Activated CD4-positive, CD25-positive, alpha-beta regulatory T cell (primary cell): ENCODE results near the gene SOCS1.

Experiments
- DNase-seq, 4 experiments: peaks; one replicate each; lab custom pipeline; 2025; lab: John Stamatoyannopoulos, UW

SOCS1 gene

DNA sequence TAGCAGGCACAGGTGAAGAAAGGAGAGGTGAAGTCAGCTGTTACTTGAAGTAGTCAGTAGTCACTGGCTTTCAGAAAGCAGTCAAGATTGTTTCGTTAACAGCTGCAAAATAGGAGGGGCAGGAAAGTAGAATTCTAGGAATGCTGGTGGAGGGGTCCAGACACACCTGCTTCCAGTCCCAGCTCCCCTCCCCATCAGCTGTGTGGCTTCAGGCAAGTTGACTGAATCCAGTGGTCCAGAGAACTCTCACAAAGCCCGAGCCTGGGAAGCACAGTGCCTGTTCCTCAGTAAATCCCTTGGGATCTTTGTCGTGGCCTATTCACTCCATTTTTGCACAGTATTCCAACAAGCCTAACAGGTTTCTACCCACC lies 4.6 kb upstream of the SOCS1 start:
- no peak for DNase-seq

DNA sequence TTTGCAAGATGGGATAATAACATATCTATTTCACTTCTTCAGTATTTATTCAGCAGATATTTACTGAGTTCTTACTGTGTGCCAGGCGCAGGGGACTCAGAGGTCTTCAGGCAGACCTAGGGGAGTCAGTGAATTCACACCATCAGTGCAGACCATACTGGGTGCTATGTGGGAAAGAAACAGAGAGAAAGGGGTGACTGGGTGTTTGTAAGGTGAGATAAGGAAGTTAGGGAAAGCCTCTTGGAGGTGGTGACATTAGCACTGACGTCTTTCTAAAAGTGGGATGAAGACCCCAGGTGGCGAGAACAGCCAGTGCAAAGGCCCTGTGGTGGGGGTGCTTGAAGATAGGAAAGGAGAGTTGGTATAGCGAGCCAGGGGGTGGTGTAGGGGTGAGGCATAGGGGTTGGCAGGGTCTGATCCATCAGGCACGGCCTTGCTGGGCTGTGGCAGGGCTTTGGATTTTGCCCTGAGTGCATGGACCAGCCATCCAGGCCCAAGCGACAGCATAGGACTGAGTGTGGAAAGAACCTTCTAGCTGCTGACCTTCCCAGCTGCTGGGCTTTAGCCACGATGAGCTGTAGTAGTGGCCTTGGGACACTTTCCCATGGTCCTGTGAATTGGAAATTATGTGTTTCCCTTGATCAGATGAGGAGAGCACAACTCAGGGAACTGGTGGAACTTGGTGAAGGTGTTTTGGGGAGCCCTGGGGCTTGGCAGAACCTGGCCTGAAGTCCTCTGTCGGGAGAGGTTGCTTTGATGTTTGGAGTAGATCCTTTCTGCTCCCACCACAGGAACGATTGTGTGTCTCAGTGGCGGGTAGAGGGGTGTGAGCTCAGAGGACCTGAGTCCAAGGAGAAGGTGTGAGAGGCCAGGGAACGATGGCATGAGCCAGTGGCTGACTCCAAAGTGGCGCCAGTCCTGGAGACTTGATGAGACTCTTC lies 3.9 kb upstream of the SOCS1 start:
- DNase-seq: no peak

DNA sequence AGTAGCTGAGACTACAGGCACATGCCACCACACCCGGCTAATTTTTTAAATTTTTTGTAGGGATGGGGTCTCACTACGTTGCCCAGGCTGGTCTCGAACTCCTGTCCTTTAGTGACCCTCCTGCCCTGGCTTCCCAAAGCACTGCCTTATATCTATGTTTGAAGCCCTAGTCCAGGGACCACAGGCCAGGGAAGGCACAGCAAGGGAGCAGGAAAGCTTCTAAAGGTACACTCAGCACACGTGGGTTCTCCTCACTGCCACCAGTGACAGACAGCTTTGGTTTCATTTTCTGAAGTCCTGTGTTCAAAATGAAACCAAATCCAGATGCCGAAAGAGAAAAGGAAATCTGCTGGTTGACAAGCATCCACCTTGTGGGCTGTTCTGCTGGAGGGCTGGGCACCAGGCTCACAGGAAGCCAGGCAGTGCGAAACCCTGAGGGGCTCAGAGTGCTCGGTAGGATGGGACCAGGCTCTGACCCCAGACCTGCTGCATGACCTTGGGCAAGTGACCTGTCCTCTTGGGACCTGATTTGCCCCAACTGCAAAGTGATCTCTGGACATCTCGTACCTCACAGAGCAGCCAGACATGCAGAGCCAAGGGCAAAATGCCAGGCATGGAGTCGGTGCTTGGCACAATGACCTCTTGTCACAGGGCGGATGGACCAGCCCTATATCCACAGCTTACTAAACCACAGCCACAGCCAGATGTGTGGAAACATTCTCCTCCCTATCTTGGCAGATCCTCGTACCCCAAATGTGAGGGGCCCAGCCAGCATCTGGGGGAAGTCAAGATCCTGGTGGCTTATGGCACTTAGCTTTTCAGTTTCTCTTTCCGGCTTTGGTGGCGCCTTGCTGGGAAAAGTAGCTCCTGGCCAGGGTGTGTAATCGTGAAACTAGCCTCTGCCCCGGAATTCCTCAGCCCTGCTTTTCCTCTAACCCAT lies 2.8 kb upstream of the SOCS1 start:
- no peak for DNase-seq

DNA sequence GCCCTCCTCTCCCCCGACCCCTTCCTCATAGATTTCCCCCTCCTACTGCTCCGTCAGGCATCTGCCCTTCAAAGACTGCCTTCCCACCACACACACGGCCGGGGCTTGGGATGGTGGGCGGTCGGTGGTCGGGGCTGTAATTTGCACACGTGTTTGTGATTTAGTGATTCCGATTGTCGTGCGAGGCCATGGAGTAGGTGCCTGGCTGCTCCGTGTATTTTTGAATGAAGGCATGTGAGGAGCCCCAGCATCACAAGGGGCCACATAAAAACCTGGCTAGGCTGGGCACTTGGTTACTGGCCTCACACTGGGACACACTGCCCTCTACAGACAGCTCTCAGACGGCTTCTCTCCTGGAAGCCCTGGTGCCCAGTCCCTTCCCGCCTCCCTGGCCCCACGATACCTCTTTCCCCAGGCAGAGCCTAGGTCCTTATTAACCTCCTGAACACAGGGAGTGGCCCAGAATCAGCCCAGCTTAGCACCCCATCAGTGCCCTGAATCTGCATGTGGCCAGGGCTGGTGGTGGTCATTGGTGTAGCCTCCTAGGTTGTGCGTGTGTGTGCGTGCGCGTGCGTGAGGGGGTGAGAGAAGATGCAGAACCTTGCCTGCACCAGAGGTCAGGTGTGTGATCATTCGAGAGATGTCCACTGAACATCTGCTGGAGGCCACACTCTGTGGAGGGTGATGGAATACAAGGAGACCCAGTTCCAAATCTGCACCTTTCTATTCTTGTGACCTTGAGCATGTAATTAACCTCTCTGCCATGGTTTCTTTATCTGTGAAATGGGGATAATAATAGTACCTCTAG lies 1.3 kb upstream of the SOCS1 start:
- DNase-seq: peak; percentile 12 to 34 (median 27)

DNA sequence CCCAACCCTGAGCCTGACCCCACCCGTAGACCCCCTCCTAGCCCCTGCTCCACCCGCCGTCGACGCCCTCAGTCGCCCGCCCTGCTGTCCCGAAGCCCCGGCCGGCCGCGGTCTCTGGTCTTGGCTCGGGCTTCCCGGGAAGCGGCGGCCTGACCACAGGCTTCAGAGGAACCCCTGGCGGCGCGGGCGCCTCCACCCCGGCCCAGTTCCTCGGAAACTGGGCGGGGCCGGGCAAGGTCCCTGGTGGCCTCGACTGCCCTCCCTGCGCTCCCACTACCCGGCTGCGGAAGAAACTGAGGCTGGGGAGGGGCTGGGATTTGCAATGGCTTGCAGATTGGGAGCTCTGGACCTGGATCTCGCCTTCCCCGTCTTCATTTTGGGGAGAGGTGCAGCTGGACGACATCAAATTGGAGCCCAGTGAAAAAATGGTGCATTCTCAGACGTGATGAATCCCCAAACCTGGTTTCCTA lies 692 bp upstream of the SOCS1 start:
- DNase-seq: peak in 1 of 4 experiments; percentile 45

DNA sequence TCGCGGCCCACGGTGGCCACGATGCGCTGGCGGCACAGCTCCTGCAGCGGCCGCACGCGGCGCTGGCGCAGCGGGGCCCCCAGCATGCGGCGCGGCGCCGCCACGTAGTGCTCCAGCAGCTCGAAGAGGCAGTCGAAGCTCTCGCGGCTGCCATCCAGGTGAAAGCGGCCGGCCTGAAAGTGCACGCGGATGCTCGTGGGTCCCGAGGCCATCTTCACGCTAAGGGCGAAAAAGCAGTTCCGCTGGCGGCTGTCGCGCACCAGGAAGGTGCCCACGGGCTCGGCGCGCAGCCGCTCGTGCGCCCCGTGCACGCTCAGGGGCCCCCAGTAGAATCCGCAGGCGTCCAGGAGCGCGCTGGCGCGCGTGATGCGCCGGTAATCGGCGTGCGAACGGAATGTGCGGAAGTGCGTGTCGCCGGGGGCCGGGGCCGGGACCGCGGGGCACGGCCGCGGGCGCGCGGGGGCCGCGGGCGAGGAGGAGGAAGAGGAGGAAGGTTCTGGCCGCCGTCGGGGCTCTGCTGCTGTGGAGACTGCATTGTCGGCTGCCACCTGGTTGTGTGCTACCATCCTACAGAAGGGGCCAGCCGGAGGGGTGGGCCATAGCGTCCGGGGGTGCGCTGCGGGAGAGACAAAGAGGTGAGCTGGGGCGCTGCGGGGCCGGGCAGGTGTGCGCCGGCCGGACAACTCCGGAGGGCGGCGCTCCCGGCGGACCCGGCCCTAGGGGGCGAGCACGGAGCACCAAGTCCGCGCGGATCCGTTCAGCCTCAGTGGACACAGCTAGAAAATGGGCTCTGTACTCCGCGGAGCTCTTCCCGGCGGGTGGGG lies 879 bp downstream of the SOCS1 start:
- peak; percentile 51 to 55 (median 52) for DNase-seq

DNA sequence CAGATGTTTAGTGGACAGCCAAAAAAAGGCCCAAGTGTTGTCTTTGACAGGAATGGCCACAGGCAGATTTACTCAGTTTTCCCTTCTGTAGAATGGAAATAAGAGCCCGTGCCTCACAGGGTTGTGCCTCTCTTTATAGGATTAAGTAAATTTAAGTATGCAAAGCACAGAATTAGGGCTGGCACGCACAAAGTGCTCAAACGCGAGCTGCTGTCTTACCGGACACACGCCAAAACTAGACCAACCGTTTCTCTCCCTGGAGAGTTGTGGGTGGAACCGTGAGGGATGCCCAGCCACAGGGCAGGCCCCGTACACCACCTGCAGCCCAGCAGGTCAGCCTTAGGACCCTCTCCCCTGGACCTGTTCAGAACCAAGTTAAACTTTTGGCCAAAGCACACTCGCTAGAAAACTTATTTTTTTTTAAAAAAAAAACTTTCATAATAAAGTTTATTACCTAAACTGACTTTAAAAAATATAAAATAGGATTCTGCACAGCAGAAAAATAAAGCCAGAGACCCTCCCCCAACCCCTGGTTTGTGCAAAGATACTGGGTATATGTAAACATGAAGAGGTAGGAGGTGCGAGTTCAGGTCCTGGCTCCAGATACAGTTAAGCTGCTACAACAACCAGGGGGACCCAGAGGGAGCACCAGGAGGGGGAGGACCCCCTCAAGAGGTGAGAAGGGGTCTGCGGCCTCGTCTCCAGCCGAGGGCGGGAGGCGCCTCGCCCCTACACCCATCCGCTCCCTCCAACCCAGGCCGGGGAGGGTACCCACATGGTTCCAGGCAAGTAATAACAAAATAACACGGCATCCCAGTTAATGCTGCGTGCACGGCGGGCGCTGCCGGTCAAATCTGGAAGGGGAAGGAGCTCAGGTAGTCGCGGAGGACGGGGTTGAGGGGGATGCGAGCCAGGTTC lies 1.8 kb downstream of the SOCS1 start:
- peak in 1 of 4 experiments; percentile 30 for DNase-seq

DNA sequence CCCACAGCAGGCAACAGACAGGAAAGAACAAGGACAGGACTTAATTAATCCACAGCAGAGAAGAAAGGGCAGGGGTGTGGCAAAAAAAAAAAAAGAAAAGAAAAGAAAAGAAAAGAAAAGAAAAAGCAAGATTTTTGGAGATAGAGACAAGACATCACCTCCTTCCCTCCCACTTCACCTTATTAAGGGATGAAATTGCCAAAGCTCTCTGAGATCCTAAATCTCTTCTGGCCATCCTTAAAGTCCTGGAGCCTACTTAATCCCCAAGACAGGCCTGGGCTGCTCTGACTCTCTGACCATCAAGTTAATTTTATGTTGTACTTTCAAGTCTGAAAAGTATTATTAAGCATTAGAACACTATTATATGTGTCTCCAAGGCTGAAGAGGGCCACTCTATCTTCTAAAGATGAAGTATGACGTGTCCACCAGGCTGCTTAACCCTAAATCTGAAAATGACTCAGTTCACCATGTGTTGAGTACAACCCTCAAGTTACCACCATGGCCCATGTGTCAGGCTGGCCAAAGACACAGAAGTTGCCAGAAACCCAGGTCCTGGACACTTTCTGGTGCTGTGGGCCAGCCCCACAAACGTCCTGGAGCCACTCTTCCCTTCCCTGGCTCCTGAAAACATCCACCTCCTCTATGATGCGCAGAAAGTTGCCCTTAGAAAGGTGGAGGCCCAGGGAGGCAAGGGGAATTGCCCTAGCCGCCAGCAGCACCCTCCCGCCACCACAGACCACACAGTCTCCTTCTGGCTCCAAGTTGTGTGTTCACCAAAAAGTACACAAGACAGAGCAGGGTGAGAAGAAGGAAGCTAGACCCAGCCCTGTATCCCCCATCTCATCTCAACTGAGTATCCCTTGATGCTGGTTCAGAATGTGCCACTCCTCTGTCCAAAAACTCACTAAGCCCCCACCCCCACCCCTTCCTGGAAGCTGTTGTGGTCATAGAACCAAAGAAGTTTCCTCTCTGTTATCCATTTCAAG lies 2.7 kb downstream of the SOCS1 start:
- DNase-seq: peak in 1 of 4 experiments; percentile 31

DNA sequence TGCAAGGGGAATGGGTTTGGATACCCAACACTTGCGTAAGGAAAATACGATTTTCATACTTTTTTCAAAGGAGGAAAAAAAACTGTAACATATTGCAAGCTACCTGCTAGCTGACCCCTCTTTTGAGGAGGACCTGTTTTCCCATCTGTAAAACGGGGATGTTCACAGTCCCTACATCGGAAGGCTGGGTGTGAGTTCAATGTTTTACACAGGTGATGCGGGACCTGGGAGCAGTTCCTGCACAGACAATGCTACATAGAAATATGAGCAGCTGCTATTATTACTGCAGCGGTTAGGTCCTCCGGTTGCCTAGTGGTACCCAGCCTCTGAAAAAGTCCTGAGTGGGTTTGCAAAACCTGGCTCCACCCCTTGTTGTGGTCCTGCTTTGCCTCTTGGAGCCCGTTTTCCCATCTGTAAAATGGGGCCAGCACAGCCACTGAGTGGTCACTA lies 3.5 kb downstream of the SOCS1 start:
- peak in 1 of 4 experiments; percentile 15 for DNase-seq

DNA sequence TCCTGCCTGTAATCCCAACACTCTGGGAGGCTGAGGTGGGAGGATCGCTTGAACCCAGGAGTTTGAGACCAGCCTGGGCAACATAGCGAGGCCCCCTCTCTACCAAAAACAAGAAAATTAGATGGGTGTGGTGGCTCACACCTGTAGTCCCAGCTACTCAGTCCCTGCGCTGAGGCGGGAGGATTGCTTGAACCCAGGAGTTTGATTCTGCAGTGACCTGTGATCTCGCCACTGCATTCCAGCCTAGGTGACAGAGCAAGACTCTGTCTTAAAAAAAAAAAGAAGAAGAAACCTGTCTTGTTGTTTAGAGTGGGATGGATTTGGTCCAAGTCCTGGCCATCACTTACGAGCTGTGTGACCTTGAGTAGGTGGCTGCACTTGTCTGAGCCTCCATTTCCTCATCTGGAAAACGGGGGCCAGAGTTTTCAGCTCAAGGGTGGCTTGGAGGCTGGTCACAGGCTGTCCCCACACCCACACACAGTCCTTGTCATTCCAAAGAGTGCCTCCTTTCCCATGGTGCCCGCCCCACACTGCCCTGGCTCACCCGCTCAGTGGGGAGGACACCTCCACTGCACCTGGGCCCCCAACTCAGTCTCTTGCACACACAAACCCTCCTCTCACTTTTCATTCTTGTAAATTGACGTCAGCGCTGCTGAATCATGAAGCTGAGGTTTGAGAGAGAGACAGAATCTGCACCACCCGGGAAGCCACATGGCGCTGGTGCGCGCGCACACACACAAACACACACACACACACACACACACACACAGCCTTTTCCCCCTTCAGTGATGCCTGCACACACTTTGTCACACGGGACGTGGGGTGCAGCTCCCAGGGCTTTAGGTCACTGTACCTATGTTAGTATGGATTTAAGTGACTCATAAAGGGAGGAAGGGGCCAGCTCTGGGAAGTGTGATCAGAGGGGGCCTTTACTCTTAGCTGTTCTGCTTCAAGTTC lies 4.2 kb downstream of the SOCS1 start:
- DNase-seq: peak; percentile 62 to 70 (median 66)

DNA sequence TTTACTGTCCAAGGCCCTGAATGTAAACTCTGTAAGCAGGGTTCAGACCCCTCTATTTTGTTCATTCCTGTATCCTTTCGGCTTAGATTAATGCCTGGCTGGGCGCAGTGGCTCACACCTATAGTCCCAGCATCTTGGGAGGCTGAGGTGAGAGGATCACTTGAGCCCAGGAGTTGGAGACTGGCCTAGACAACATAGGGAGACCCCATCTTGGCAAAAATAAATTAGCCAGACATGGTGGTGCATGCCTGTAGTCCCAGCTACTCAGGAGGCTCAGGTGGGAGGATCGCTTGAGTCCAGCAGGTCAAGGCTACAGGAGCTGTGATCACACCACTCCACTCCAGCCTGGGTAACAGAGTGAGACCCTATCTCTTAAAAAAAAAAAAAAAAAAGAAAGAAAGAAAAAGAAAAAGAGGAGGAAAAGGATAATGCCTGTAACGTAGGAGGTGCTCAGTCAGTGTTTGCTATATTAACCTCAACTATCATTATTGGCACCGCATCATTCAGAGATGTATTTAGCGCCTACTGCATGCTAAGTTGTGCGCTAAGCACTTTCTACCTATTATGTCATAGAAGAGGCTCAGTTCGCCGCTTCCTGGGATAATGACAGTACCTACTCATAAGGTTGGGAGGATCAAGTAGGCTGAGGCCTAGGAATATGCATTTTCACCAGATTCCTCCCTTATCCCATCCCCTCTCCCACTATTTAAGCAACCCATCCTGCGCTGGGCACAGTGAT lies 5.0 kb downstream of the SOCS1 start:
- DNase-seq: no peak

DNA sequence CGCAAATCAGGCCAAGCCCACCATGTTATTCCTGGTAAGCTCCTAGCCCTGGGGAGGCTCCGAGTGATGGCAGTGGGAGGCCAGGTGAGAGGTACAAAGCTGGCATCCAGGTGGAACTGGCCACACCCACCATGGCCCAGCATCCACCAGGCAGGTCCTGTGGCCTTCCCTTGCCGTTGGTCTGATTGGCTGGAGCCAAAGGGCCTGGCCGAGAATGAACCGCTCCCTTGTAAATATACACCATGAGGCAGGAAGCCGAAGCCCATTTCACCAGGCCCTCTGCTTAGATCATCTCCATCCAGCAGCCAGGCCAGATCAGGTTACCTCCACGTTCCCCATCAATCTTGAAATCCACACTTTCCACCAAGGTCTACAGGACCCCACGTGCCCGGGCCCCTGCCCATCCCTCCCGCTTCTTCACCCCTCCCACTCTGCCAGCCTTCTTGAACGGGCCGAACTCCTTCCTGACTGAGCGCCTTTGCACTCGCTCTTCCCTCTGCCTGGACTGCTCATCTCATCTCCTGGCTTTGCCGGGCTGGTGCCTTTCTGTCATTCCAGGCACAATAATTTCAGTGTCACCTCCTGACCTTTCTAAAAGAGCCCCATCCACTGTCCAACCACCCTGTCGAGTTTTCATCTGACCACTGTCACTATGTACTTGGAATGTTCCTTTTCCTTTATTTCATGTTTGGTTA lies 5.8 kb downstream of the SOCS1 start:
- no peak for DNase-seq

DNA sequence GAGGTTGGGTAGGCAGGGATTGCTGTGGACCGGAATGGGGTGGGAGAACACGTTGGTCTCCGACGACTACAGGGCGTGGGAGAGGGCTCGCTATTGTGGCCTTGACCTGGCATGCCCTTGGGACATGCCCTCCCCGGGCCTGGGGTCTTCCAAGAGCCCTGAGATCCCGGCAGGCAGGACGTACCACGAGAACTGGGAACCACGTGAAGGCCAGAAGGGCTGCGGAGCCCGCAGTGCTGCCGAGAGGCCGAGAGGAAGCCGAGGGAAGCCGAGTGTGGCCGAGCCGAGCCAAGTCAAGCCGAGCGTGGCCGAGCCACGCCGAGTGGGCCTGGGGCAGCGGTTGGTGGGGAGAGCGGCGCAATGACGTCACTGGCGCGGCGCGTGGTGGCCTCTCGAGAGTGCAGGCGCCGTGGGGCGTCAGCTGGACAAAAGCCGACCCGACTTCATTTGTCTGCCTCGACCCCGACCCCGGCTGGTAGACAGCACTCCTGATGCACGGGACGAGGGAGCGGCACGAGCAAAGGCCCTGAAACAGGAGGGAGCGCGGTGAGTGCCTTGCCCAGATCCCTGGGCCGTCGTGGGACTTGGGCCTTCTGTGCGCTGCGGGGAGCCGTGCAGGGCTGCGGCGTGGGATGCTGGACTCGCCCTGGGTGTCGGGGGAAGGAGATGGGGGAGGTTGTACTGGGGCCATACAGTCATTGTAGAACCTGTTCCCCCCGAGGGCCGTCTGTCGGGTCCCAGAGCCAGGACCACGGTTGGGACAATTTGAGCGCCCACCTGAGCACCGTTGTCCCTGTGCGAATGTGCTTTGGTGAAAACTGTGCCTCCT lies 6.6 kb downstream of the SOCS1 start:
- DNase-seq: peak in 1 of 4 experiments; percentile 18

DNA sequence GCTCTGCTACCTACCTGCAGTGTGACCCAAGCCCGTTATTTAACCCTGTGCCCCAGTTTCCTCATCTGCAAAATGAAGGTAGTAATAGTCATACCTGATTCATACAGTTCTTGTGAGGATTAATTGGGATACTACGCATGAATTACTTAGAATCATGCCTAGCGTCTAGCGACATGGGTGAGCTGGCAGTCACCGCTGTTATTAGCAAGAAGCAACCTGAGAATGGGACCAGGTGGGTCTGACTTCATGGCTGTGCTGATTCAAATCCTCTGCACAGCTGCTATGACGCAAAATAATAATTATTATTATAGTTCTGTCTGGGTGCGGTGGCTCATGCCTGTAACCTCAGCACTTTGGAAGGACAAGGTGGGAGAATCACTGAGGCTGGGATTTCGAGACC lies 7.9 kb downstream of the SOCS1 start:
- no peak for DNase-seq

DNA sequence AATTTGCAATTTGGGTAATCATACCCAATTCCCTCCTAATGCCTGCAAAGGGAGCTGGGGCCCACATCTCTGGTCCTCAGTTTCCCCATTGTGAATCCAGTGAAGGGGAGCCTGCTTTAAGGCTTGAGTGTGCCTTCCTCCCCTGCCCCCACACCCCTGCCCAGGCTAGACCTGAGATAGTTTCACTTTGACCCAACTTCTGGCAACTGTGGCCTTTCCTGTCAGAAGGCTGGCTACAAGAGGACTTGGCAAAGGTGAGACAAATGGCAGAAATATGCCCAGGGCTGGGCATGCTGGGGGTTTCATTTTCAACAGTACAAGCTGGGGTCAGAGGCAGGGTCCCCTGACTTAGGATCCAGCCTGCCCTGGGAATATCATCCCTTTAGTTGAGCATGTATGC lies 10.0 kb downstream of the SOCS1 start:
- DNase-seq: no peak
